Activated CD8-positive, alpha-beta T cell treated with anti-CD3 and anti-CD28 coated beads for 36 hours (primary cell): ENCODE results near the gene GPR25. TPM values are rescaled to one million over a fixed set of nuclear protein-coding genes. Genes with fewer than 3 reads are reported as not detected.
A peak's percentile ranks its signal among the peaks of the same experiment; 100 is the strongest.

Experiments used
- ATAC-seq: fragments of 200-7000 bp; cut with Tn5 transposase; one replicate; pipeline ENCODE4 v1.10.0; 2021; ENCODE audit warnings: mild to moderate bottlenecking, moderate library complexity
- CTCF ChIA-PET: fragments of 350-600 bp; sonication (Branson Sonifier 250); formaldehyde crosslinking; loops from one replicate; lab custom pipeline; 2021; ENCODE audit warnings: antibody characterized with exemption; lab: Charles Lee
- POLR2A ChIA-PET: fragments of 350-600 bp; sonication (Branson Sonifier 250); formaldehyde crosslinking; loops from one replicate; lab custom pipeline; 2021; ENCODE audit warnings: antibody characterized with exemption; lab: Charles Lee
- DNase-seq: peaks from one replicate; pipeline ENCODE4 v3.0.0-alpha.2; 2020
- H3K27ac Mint-ChIP-seq: one replicate; pipeline ENCODE4 v1.8.0; 2021; ENCODE audit warnings: mild to moderate bottlenecking, mixed read lengths
- H3K27me3 Mint-ChIP-seq: one replicate; pipeline ENCODE4 v1.8.0; 2021; ENCODE audit warnings: mixed read lengths
- H3K36me3 Mint-ChIP-seq: one replicate; pipeline ENCODE4 v1.8.0; 2021; ENCODE audit warnings: low read depth, mixed read lengths
- H3K4me1 Mint-ChIP-seq: one replicate; pipeline ENCODE4 v1.8.0; 2021; ENCODE audit warnings: low read depth, mixed read lengths
- H3K4me3 Mint-ChIP-seq: one replicate; pipeline ENCODE4 v1.8.0; 2021; ENCODE audit warnings: mild to moderate bottlenecking, moderate library complexity, mixed read lengths
- H3K9me3 Mint-ChIP-seq: one replicate; pipeline ENCODE4 v1.8.0; 2021; ENCODE audit warnings: mixed read lengths
- intact Hi-C: fragments of 100-400 bp; cut with micrococcal nuclease; formaldehyde crosslinking; loops from one replicate; pipeline ENCODE4 v1.10.0; 2022
- total RNA-seq, 2 experiments: library from RNA; stranded (reverse); gene quantifications; one replicate each; pipeline ENCODE4 v1.2.3, GENCODE V29; 2021
- TF ChIP-seq, protein P1 (sequence below): fragments of 200-600 bp; IDR thresholded peaks from one replicate; pipeline ENCODE4 v1.8.0; 2022; ENCODE audit warnings: antibody characterized with exemption, mild to moderate bottlenecking

GPR25 gene
- total RNA-seq, 2 experiments from 2014 or later: 0.29 to 0.34 TPM

DNA sequence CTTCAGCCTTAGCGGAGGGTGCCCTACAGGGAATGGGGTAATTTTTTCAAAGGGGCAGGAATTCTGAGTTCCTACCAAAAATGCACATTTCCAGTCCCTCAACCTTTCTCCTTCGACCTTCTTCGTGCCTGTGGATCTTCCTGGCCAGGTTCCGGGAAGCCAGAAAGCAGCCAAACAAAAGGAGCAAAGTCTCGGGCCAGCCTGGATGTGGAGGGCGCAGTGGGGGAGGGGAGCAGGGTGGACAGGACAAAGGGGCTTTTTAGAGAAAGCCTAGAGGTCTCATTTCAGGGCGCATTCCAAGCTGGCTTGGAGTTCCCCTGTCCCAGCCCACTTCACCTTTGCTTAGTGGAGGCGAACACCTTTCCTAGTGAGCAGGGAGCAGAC lies 19.0 kb downstream of the GPR25 start:
- DNase-seq: no peak
- Mint-ChIP-seq H3K9me3 (no peaks in the 10 kb centered on the region), H3K4me1 (peaks cover 48% of the 10 kb centered on the region), H3K4me3 (peak overlapping the region; percentile 38), H3K27me3 (peaks cover 35% of the 10 kb centered on the region), H3K36me3 (no peaks in the 10 kb centered on the region), H3K27ac (no peak overlapping the region)
- intact Hi-C loops: no loop called here
- ChIA-PET CTCF (interaction anchor here (1.0 to 1.3 kb wide), 2 partner anchors 10 to 26 kb away, joined by 3 to 4 read pairs; no protein-coding TSS in a partner anchor), POLR2A (interaction anchor here (1.1 kb wide), 1 partner anchor 8 kb away, joined by 4 read pairs; no protein-coding TSS in a partner anchor)
- no peak for ATAC-seq
- TF ChIP-seq, protein P1, sequence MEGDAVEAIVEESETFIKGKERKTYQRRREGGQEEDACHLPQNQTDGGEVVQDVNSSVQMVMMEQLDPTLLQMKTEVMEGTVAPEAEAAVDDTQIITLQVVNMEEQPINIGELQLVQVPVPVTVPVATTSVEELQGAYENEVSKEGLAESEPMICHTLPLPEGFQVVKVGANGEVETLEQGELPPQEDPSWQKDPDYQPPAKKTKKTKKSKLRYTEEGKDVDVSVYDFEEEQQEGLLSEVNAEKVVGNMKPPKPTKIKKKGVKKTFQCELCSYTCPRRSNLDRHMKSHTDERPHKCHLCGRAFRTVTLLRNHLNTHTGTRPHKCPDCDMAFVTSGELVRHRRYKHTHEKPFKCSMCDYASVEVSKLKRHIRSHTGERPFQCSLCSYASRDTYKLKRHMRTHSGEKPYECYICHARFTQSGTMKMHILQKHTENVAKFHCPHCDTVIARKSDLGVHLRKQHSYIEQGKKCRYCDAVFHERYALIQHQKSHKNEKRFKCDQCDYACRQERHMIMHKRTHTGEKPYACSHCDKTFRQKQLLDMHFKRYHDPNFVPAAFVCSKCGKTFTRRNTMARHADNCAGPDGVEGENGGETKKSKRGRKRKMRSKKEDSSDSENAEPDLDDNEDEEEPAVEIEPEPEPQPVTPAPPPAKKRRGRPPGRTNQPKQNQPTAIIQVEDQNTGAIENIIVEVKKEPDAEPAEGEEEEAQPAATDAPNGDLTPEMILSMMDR: no peak

DNA sequence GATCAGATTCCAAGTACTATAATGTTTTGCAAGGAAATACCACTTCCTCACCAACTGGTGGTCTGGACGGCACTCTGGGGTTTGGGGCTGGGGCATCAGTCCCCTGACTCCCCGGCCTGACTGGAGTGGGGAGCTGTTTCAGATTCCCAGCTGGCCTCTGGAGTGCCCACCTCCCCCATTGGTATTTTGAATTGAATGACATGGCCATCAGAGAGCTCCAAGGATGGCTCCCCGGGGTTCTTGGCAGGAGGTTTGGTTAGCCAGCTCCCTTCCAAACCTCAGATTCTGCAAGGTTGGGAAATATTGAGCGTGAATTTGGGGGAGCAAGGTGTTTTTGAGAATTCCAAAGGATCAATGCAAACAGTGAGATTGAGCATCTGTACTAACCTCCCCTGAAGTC lies 19.8 kb downstream of the GPR25 start:
- H3K4me1 Mint-ChIP-seq: peaks cover 43% of the 10 kb centered on the region
- DNase-seq (no peak), ATAC-seq (no peak)
- H3K27ac Mint-ChIP-seq: no peak overlapping the region
- TF ChIP-seq, protein P1: no peak
- intact Hi-C loops: no loop called here
- peaks cover 35% of the 10 kb centered on the region for H3K27me3 Mint-ChIP-seq
- H3K4me3 Mint-ChIP-seq: no peak overlapping the region
- ChIA-PET POLR2A (no interaction called here), CTCF (interaction anchor here (1.3 kb wide), 1 partner anchor 9 kb away, joined by 3 read pairs; no protein-coding TSS in a partner anchor)
- H3K36me3 Mint-ChIP-seq: no peaks in the 10 kb centered on the region
- no peaks in the 10 kb centered on the region for H3K9me3 Mint-ChIP-seq

DNA sequence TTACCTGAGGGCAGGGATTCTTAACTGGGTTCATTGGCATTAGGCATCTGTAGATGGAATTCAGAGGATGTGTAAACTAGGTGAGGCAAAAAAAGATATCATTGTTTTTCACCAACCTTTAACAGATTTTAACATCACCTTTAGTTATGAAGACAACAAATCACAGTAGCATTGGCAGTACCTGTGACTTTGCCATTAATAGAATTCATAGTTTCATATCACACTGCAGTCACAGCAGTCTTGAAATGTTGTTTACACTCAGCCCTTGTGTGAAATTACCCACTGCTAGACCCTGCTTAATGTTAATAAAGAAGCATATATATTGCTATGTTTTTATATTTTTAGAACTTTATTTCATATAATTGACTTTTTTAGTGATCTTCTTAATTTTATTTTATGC lies 20.2 kb downstream of the GPR25 start:
- H3K4me3 Mint-ChIP-seq: no peak overlapping the region
- ChIA-PET CTCF (interaction anchor here (1.3 kb wide), 1 partner anchor 8 kb away, joined by 3 read pairs; no protein-coding TSS in a partner anchor), POLR2A (no interaction called here)
- intact Hi-C loops: no loop called here
- H3K9me3 Mint-ChIP-seq: no peaks in the 10 kb centered on the region
- TF ChIP-seq, protein P1: no peak
- DNase-seq (no peak), ATAC-seq (no peak)
- H3K27me3 Mint-ChIP-seq: peaks cover 35% of the 10 kb centered on the region
- H3K27ac Mint-ChIP-seq: no peak overlapping the region
- no peaks in the 10 kb centered on the region for H3K36me3 Mint-ChIP-seq
- H3K4me1 Mint-ChIP-seq: peaks cover 39% of the 10 kb centered on the region

DNA sequence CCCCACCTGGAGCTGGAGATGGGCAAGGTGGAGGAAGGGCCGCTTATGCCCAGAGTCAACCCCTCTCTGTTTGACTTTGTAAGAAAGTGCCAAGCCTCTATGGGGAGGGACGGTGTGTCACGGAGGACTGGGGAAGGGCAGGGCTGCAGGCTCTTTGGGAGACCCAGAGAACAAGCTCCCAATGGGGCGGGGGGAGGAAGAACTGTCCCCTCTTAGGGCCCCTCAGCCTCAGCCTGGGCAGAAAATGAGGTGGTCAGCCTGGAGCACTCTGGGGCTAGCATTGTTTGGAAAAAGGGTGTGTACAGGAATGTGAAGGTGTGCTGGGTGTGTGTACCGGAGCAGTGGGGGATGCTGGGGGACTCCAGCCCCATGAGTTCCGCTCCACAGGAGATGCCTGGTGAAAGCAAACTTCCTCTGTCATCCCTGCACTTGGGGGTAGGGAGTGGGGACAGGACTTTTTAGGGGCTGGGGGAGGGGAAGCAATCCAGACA lies 20.7 kb downstream of the GPR25 start:
- H3K27me3 Mint-ChIP-seq: peaks cover 35% of the 10 kb centered on the region
- ATAC-seq (no peak), DNase-seq (no peak)
- peaks cover 34% of the 10 kb centered on the region for H3K4me1 Mint-ChIP-seq
- H3K9me3 Mint-ChIP-seq: no peaks in the 10 kb centered on the region
- intact Hi-C loops: no loop called here
- CTCF ChIA-PET: no interaction called here
- TF ChIP-seq, protein P1: no peak
- H3K36me3 Mint-ChIP-seq: no peaks in the 10 kb centered on the region
- POLR2A ChIA-PET: no interaction called here
- H3K27ac Mint-ChIP-seq: no peak overlapping the region
- no peak overlapping the region for H3K4me3 Mint-ChIP-seq

DNA sequence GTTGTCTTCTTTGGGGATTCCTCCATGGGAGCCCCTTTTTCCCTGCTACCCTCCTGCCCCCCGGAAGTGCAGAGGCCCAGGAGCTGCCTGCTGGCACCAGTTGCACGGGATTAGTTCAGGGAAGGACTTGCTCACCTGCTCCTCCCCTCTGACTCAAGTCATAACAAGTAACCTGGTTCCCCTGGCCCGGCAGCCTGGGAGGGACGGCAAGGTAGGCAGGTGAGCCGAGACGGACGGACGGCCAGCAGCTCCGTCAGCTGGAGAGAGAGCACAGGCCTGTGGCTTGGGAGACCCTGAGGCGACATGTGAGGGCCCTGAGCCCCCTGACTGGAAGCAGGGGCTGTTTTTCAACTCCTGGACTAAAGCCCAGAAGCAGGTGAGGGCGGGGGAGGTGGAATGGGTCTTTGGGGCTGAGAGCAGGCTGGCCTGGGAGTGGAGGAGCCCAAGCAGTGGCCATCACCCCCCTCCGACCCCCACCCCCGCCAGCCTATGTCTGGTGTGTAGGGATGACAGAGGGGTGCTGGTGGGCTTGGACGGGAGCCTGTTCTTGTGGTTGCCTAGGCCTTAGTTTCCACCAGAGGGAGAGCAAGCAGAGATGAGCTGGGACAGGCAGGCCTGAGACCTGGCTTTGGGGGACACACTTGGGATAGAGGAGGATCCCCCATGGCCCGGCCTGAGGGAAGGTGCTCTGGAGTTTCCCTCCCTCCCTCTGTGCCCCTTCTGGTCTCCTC lies 22.1 kb downstream of the GPR25 start, which contains the start of gene INAVA:
Gene INAVA (plus strand): TSS at position 189 of the 731 bp plus-strand sequence. CDS start 3,501 bp downstream, outside the sequence.
- no peak within 1 kb of the TSS for H3K27ac Mint-ChIP-seq
- no peak within 1 kb of the TSS for H3K4me3 Mint-ChIP-seq
- H3K27me3 Mint-ChIP-seq: peaks cover 35% of the 10 kb centered on the region
- DNase-seq (no peak), ATAC-seq (no peak)
- POLR2A ChIA-PET: interaction anchor here (0.6 to 0.8 kb wide), 2 partner anchors 8 to 355 kb away, joined by 3 read pairs; no protein-coding TSS in a partner anchor
- peaks cover 19% of the 10 kb centered on the region for H3K4me1 Mint-ChIP-seq
- no peaks in the 10 kb centered on the region for H3K36me3 Mint-ChIP-seq
- CTCF ChIA-PET: interaction anchor here (1.1 kb wide), 1 partner anchor 84 kb away, joined by 3 read pairs; no protein-coding TSS in a partner anchor
- TF ChIP-seq, protein P1: no peak
- H3K9me3 Mint-ChIP-seq: no peaks in the 10 kb centered on the region
- intact Hi-C loops: no loop called here
